Spleen (tissue), 7 donors: ENCODE results near the gene ABO.

Experiments
- CTCF ChIP-seq, 11 experiments: fragments of 200-600 bp in 7 of 11; fragments of 450-650 bp in 4 of 11; sonication (generic) in 4 of 11; IDR thresholded peaks in 8 of 11; conservative IDR thresholded peaks in 3 of 11; 1 replicate in 7 of 11; 2 replicates in 4 of 11; pipeline versions ENCODE4 v1.4.0 to v1.8.0; 2016 to 2021; ENCODE audit warnings: antibody characterized with exemption in 11 of 11, inconsistent platforms in 4 of 11, mild to moderate bottlenecking in 1 of 11
- POLR2AphosphoS5 ChIP-seq, 3 donors: sonication (generic); formaldehyde crosslinking; IDR thresholded peaks; one replicate each; pipeline ENCODE4 v1.5.1; 2017; ENCODE audit warnings: antibody characterized with exemption in 3 of 3
- donor health status: DM: no; HTN: no; CAD: no; lungs with moderate emphysema.
- donor health status: DM: no; HTN: no; CAD: no.
- donor health status: DM: no; HTN: no; CAD: no.

DNA sequence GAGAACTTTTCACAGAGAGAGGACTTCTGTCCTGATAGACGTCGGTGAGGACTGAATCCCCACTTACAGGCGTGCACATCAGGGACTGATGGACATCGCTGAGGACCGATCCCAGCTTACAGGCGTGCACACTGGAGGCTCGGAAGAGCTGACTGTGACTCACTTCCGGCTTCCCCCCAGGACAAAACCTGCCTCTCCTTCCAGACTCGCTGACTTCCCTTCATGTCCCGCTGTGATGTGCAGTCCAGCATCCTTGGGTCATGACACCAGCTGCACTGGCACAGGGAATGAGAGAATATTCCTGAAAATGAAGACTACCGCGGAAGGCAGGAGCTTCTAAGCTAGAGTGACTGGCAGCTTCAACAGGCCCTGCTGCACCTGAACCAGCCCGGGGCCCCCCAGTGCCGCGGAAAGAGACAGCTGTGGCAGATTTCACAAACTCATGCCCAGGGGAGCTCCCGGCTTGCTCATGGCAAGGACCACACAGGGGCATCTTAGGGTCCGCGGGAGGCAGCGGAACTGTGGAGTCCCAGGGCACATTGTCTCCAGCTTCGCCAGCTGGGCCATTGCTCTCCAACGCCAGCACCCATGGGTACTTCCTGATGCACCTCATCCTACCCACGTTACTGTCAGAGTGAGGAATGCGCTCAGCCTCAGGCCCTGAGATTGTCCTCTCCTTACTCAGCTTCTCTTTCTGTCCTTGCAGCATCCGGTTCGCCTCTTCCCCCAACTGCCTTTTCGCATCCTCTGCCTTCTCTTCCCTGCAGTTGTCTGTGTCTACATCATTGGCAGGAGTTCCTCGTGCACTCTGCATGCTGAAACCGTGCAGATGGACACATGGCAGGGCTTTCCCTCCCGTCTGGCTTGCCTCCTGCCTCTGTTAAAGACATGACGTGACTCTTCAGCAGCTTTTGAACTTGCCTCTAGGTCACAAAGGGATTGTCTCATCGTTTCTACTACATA is 31.5 kb upstream of the ABO start:
- TF ChIP-seq CTCF (IDR thresholded peaks at IDR 0.05 in 8 of 11, conservative IDR thresholded peaks at IDR 0.05 in 3 of 11) (no peak), POLR2AphosphoS5 (IDR thresholded peaks at IDR 0.05) (no peak)
